Measurements from ENCODE around the gene RCAN2. TPM values are rescaled to one million over a fixed set of nuclear protein-coding genes. Genes with fewer than 3 reads are reported as not detected.

Gene RCAN2
- total and polyA plus RNA-seq, 7 experiments from 2014 or later = 1.0 TPM; not detected in 6

DNA sequence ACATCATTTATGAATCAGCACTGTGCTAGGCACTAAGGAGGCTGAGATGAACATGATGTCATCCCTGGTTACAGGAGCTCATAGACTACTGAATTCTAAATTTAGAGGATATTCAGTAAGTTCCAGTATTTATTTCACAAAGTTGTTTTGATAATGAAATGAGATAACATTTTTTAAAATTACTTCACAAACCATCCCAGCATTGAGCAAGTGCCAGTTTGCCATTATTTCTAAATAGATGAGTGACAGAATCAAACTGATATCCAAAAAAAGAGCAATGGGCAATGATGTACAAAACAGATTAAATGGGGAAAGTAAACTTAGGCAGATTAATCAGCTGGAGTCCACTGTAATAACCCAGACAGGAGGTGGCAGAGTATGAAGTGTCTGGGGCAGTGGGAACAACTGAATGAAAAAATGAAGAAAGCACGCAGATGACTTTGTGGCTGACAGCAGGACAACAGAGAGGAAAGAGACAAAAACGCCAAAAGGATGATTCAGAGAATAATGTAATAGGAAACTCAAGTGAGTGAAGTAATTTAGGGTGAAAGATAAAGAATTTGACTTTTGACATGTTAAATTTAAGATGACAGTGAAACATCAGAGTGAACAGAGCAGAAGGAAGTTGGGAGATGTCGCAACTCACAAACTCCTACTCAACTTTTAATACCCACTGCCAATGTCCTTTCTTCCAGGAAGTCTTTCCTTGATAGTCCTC is 70.2 kb downstream of the RCAN2 start:
- H3K4me1 ChIP-seq (ENCODE audit: control insufficient read depth in 2 of 2, insufficient read depth in 2 of 2, low read length in 2 of 2) = no peaks in the 10 kb centered on the region
- no peaks in the 10 kb centered on the region for H3K27me3 ChIP-seq (ENCODE audit: control insufficient read depth in 2 of 2, insufficient read depth in 2 of 2, low read length in 2 of 2)
- intact Hi-C loops (cut with micrococcal nuclease) = loop anchor here in 1 of 2 donors (5.0 kb wide), 1 partner anchor 626 kb away; no protein-coding TSS in a partner anchor
- POLR2A ChIA-PET = interaction anchor here (0.7 kb wide), 1 partner anchor 879 kb away, joined by 5 read pairs; no protein-coding TSS in a partner anchor
- H3K9me3 Mint-ChIP-seq = peaks cover 0 to 1% (median 0%) of the 10 kb centered on the region in 11 donors
- no peak overlapping the region for H3K27ac ChIP-seq (ENCODE audit: low read depth, low read length)
- no peaks in the 10 kb centered on the region for H3K36me3 Mint-ChIP-seq
- CTCF ChIA-PET = interaction anchor here (0.7 kb wide), 2 partner anchors 8 to 79 kb away, joined by 3 to 4 read pairs; no protein-coding TSS in a partner anchor
- DNase-seq = no peak
- no peaks in the 10 kb centered on the region for H3K4me1 Mint-ChIP-seq
- peaks cover 13 to 35% (median 17%) of the 10 kb centered on the region in 5 donors for H3K27me3 Mint-ChIP-seq
- H3K9me3 ChIP-seq (ENCODE audit: control insufficient read depth in 2 of 3, low read length in 3 of 3) = no peaks in the 10 kb centered on the region
- no peak overlapping the region for H3K4me3 Mint-ChIP-seq
- H3K27ac Mint-ChIP-seq = no peak overlapping the region
- no peak overlapping the region for H3K4me3 ChIP-seq (ENCODE audit: low read length)
- no peaks in the 10 kb centered on the region for H3K36me3 ChIP-seq (ENCODE audit: control insufficient read depth in 2 of 3, insufficient read depth in 3 of 3, low read length in 3 of 3)
- no peak for ATAC-seq

GRCh38 chr6:46419576-46420002 is 71.7 kb downstream of the RCAN2 start:
- Mint-ChIP-seq H3K4me3 (no peak overlapping the region), H3K9me3 (peaks cover 0 to 1% (median 0%) of the 10 kb centered on the region in 11 donors), H3K4me1 (no peaks in the 10 kb centered on the region), H3K36me3 (no peaks in the 10 kb centered on the region), H3K27ac (no peak overlapping the region), H3K27me3 (peaks cover 12 to 34% (median 18%) of the 10 kb centered on the region in 5 donors)
- Histone ChIP-seq H3K9me3 (ENCODE audit: control insufficient read depth in 2 of 3, low read length in 3 of 3) (no peaks in the 10 kb centered on the region), H3K36me3 (ENCODE audit: control insufficient read depth in 2 of 3, insufficient read depth in 3 of 3, low read length in 3 of 3) (no peaks in the 10 kb centered on the region), H3K4me1 (ENCODE audit: control insufficient read depth in 2 of 2, insufficient read depth in 2 of 2, low read length in 2 of 2) (no peaks in the 10 kb centered on the region), H3K27ac (ENCODE audit: low read depth, low read length) (no peak overlapping the region), H3K4me3 (ENCODE audit: low read length) (no peak overlapping the region), H3K27me3 (ENCODE audit: control insufficient read depth in 2 of 2, insufficient read depth in 2 of 2, low read length in 2 of 2) (no peaks in the 10 kb centered on the region)
- ATAC-seq (no peak), DNase-seq (peak in 1 of 9 donors; percentile 7)
- ChIA-PET CTCF (no interaction called here), POLR2A (no interaction called here)
- intact Hi-C loops (cut with micrococcal nuclease) = loop anchor here in 1 of 2 donors (1.0 to 5.0 kb wide), 2 partner anchors 207 to 628 kb away; no protein-coding TSS in a partner anchor

DNA sequence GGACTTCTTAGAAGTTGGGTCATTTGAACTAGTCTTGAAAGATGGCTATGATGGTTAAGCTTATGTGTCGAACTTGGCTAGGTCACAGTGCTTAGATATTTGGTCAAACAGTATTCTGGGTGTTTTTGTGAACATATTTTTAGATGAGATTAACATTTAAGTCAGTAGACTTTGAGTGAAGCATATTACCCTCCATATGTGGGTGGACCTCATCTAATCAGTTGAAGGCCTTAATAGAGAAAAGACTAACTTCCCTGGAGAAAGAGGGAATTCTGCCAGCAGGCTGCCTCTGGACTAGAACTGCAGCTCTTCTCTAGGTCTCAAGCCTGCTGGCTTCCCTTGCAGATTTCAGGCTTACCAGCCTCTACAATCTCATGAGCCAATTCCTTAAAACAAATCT is 76.9 kb downstream of the RCAN2 start:
- H3K27me3 ChIP-seq (ENCODE audit: control insufficient read depth in 2 of 2, insufficient read depth in 2 of 2, low read length in 2 of 2) = no peaks in the 10 kb centered on the region
- Mint-ChIP-seq H3K36me3 (no peaks in the 10 kb centered on the region), H3K9me3 (no peaks in the 10 kb centered on the region), H3K4me1 (no peaks in the 10 kb centered on the region), H3K4me3 (no peak overlapping the region), H3K27me3 (peaks cover 0 to 6% (median 4%) of the 10 kb centered on the region in 5 donors), H3K27ac (no peak overlapping the region)
- DNase-seq (no peak), ATAC-seq (no peak)
- POLR2A ChIA-PET = no interaction called here
- no peaks in the 10 kb centered on the region for H3K4me1 ChIP-seq (ENCODE audit: control insufficient read depth in 2 of 2, insufficient read depth in 2 of 2, low read length in 2 of 2)
- H3K9me3 ChIP-seq (ENCODE audit: control insufficient read depth in 2 of 3, low read length in 3 of 3) = no peaks in the 10 kb centered on the region
- intact Hi-C loops (cut with micrococcal nuclease) = no loop called here
- H3K36me3 ChIP-seq (ENCODE audit: control insufficient read depth in 2 of 3, insufficient read depth in 3 of 3, low read length in 3 of 3) = no peaks in the 10 kb centered on the region
- no peak overlapping the region for H3K4me3 ChIP-seq (ENCODE audit: low read length)
- CTCF ChIA-PET = interaction anchor here (1.2 to 4.1 kb wide), 3 partner anchors 12 to 484 kb away, joined by 4 to 11 read pairs (median 4); no protein-coding TSS in a partner anchor
- H3K27ac ChIP-seq (ENCODE audit: low read depth, low read length) = no peak overlapping the region

DNA sequence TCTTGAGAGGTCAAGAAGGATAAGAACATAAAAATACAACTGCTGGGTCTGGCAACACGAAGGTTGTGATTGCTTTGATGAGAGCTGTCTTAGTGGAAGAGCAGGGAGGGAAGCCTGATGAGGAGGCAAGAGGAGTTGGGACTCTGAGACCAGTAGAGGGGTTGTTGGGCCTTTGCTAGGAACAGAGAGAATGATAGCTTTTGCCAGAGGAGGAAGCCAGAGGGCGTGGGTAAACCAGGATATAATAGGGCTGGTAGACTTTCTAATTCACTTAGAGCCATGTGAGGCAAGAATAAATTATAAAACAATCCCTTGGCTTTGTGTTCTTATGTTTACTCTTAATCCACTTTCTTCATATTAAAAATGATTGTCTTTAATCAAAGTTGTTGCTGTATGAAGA is 78.6 kb downstream of the RCAN2 start:
- H3K4me3 ChIP-seq (ENCODE audit: low read length) = no peak overlapping the region
- H3K4me1 Mint-ChIP-seq = no peaks in the 10 kb centered on the region
- H3K4me3 Mint-ChIP-seq = no peak overlapping the region
- H3K9me3 ChIP-seq (ENCODE audit: control insufficient read depth in 2 of 3, low read length in 3 of 3) = no peaks in the 10 kb centered on the region
- H3K27me3 ChIP-seq (ENCODE audit: control insufficient read depth in 2 of 2, insufficient read depth in 2 of 2, low read length in 2 of 2) = no peaks in the 10 kb centered on the region
- POLR2A ChIA-PET = no interaction called here
- H3K27ac Mint-ChIP-seq = no peak overlapping the region
- H3K27me3 Mint-ChIP-seq = peaks cover 0 to 5% (median 4%) of the 10 kb centered on the region in 5 donors
- H3K36me3 ChIP-seq (ENCODE audit: control insufficient read depth in 2 of 3, insufficient read depth in 3 of 3, low read length in 3 of 3) = no peaks in the 10 kb centered on the region
- DNase-seq (no peak), ATAC-seq (no peak)
- no peaks in the 10 kb centered on the region for H3K9me3 Mint-ChIP-seq
- H3K4me1 ChIP-seq (ENCODE audit: control insufficient read depth in 2 of 2, insufficient read depth in 2 of 2, low read length in 2 of 2) = no peaks in the 10 kb centered on the region
- CTCF ChIA-PET = interaction anchor here (4.1 kb wide), 1 partner anchor 322 kb away, joined by 11 read pairs; no protein-coding TSS in a partner anchor
- H3K27ac ChIP-seq (ENCODE audit: low read depth, low read length) = no peak overlapping the region
- no peaks in the 10 kb centered on the region for H3K36me3 Mint-ChIP-seq
- intact Hi-C loops (cut with micrococcal nuclease) = no loop called here

DNA sequence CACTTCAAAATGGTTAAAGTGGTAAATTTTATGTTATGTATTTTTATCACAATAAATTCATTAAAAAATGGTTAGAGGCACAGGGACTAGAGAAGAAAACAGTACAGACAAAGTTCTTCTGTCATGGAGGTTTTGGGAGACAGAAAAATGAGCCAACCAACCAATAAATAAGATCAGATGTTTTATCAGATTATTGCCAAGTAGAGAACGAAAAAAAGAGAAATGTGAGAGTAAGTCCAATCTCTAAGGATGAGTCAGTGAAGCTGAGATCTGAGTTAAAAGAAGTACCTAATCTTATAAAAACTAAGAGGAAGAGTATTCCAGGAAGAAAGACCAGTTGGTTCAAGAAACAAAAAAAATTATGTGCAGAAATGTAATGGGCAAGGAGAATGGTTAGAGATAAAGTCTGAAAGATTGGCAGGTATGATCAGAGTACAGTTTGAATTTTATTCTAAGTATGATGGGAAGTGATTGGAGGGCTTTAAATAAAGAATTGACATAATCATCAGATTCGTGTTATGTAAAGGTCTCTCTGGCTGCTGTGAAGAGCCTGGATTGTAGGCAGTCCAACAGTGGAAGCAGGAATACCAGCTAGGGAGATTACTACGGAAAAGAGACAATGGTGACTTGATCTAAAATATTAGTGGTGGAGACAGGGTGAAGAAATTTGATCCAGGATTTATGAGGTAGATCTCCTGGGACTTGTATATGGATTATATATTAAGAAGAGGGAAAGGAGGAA is 79.6 kb downstream of the RCAN2 start:
- ATAC-seq = no peak
- no peaks in the 10 kb centered on the region for H3K36me3 Mint-ChIP-seq
- H3K27me3 Mint-ChIP-seq = peaks cover 0 to 5% (median 0%) of the 10 kb centered on the region in 5 donors
- H3K4me1 Mint-ChIP-seq = no peaks in the 10 kb centered on the region
- DNase-seq = no peak
- no peaks in the 10 kb centered on the region for H3K27me3 ChIP-seq (ENCODE audit: control insufficient read depth in 2 of 2, insufficient read depth in 2 of 2, low read length in 2 of 2)
- ChIA-PET POLR2A (no interaction called here), CTCF (interaction anchor here (0.7 to 4.1 kb wide), 3 partner anchors 191 to 324 kb away, joined by 3 to 11 read pairs (median 4); no protein-coding TSS in a partner anchor)
- intact Hi-C loops (cut with micrococcal nuclease) = loop anchor here (2.0 kb wide), 2 partner anchors 369 to 1937 kb away; no protein-coding TSS in a partner anchor
- no peak overlapping the region for H3K4me3 ChIP-seq (ENCODE audit: low read length)
- no peak overlapping the region for H3K27ac Mint-ChIP-seq
- no peaks in the 10 kb centered on the region for H3K36me3 ChIP-seq (ENCODE audit: control insufficient read depth in 2 of 3, insufficient read depth in 3 of 3, low read length in 3 of 3)
- no peaks in the 10 kb centered on the region for H3K9me3 Mint-ChIP-seq
- H3K4me1 ChIP-seq (ENCODE audit: control insufficient read depth in 2 of 2, insufficient read depth in 2 of 2, low read length in 2 of 2) = no peaks in the 10 kb centered on the region
- H3K4me3 Mint-ChIP-seq = no peak overlapping the region
- no peak overlapping the region for H3K27ac ChIP-seq (ENCODE audit: low read depth, low read length)
- H3K9me3 ChIP-seq (ENCODE audit: control insufficient read depth in 2 of 3, low read length in 3 of 3) = no peaks in the 10 kb centered on the region

DNA sequence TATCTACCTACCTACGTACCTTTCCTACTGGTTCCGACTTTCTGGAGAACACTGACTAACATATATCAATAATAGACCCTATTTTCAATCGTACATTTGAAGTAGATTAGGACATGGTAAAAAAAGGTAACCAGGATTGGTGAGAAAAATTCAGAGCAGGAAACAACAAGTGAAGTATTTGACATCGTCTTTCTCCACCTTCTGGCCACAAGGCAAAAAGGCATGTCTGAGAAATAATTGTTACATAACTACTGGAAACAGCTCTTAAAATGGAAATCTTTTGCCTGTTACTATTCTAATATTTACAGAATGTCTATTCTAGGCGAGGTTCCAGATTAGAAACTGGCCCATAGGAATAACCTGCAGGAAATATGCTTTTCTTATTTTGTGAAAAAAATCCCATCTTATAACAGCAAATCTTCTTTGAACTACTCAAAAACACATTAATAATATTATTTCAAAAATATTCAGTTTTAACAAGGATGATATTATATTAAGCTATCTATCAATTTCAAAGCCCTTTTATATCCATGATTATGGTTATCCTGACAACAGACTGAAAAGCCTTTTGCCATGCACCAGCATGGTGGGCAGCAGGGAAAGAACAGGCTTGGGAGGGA is 80.8 kb downstream of the RCAN2 start:
- ChIA-PET CTCF (interaction anchor here (1.1 to 1.9 kb wide), 9 partner anchors 9 to 1935 kb away, joined by 3 to 28 read pairs (median 7); no protein-coding TSS in a partner anchor), POLR2A (interaction anchor here (0.9 kb wide), 1 partner anchor 13 kb away, joined by 4 read pairs; no protein-coding TSS in a partner anchor)
- Histone ChIP-seq H3K4me1 (ENCODE audit: control insufficient read depth in 2 of 2, insufficient read depth in 2 of 2, low read length in 2 of 2) (no peaks in the 10 kb centered on the region), H3K4me3 (ENCODE audit: low read length) (no peak overlapping the region), H3K27ac (ENCODE audit: low read depth, low read length) (no peak overlapping the region), H3K9me3 (ENCODE audit: control insufficient read depth in 2 of 3, low read length in 3 of 3) (no peaks in the 10 kb centered on the region), H3K27me3 (ENCODE audit: control insufficient read depth in 2 of 2, insufficient read depth in 2 of 2, low read length in 2 of 2) (no peaks in the 10 kb centered on the region), H3K36me3 (ENCODE audit: control insufficient read depth in 2 of 3, insufficient read depth in 3 of 3, low read length in 3 of 3) (no peaks in the 10 kb centered on the region)
- no peak for ATAC-seq
- Mint-ChIP-seq H3K9me3 (no peaks in the 10 kb centered on the region), H3K27me3 (peaks cover 0 to 4% (median 4%) of the 10 kb centered on the region in 5 donors), H3K4me1 (no peaks in the 10 kb centered on the region), H3K4me3 (no peak overlapping the region), H3K36me3 (no peaks in the 10 kb centered on the region), H3K27ac (no peak overlapping the region)
- DNase-seq = peak in 6 of 9 donors; percentile 20 to 61 (median 40)
- intact Hi-C loops (cut with micrococcal nuclease) = loop anchor here (1.0 to 2.0 kb wide), 6 partner anchors 189 to 1936 kb away; no protein-coding TSS in a partner anchor

Data from naive thymus-derived CD4-positive, alpha-beta T cell (primary cell).